ENCODE results near the gene ALDH5A1. TPM values are rescaled to one million over a fixed set of nuclear protein-coding genes. Genes with fewer than 3 reads are reported as not detected.

Gene ALDH5A1
- total and polyA plus RNA-seq, 2 of the 13 experiments (the other 11 are each of a cell fraction or from before 2014, with no cell fraction given) = 12.8 to 32.5 TPM

DNA sequence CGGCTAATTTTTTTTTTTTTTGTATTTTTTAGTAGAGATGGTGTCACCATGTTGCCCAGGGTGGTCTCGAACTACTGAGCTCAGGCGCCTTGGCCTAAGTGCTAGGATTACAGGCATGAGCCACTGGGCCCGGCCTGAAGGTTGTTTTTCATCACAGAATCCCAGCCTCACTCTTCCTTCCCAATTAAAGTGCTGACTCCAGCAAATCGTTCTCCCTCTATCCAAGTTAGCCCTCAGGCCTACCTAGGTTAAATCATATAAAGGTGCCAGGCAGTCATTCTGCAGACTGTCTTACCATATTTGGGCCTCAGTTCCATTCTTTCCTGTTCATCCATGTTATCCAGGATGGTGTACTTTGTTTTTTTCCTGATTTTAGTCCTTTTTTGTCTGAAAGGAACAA is 56.4 kb downstream of the ALDH5A1 start (continued):
- TF ChIP-seq, protein P1, sequence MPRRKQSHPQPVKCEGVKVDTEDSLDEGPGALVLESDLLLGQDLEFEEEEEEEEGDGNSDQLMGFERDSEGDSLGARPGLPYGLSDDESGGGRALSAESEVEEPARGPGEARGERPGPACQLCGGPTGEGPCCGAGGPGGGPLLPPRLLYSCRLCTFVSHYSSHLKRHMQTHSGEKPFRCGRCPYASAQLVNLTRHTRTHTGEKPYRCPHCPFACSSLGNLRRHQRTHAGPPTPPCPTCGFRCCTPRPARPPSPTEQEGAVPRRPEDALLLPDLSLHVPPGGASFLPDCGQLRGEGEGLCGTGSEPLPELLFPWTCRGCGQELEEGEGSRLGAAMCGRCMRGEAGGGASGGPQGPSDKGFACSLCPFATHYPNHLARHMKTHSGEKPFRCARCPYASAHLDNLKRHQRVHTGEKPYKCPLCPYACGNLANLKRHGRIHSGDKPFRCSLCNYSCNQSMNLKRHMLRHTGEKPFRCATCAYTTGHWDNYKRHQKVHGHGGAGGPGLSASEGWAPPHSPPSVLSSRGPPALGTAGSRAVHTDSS (CRISPR knock-in tag; conservative IDR thresholded peaks at IDR 0.05) = no peak
- no peak for TF ChIP-seq ATF5 (CRISPR knock-in tag; IDR thresholded peaks at IDR 0.05; ENCODE audit: low read depth)

- no peak overlapping the region for H3K27ac ChIP-seq (ENCODE audit: extremely low read length, insufficient read depth, low read length)
- BruUV-seq (replicated peaks) = no TSS peak
- FAIRE-seq (no peak), DNase-seq (ENCODE audit: low spot score) (no peak), ATAC-seq (no peak)
- WGBS (ENCODE audit: low lambda C conversion rate) = 81% methylated on average over 1 of the region's 1 CpG
- H2AFZ ChIP-seq (ENCODE audit: low read length) = no peak overlapping the region
- no peak overlapping the region for H3K4me3 ChIP-seq (replicated peaks in 1 of 3; ENCODE audit: insufficient read depth in 1 of 3, low read depth in 2 of 3, low read length in 3 of 3)
- no peaks in the 10 kb centered on the region for H4K20me1 ChIP-seq (ENCODE audit: insufficient read depth, low read length)
- intact Hi-C loops (cut with micrococcal nuclease; ENCODE audit: unreplicated experiment) (no loop called here), in situ Hi-C loops (cut with HindIII; ENCODE audit: extremely low pct_ligation_motif_present, low pct_unique_long_range_greater_than_20kb) (no loop called here)
- POLR2A ChIA-PET = no interaction called here
- no peaks in the 10 kb centered on the region for H3K36me3 ChIP-seq (replicated peaks in 1 of 2; ENCODE audit: control insufficient read depth in 1 of 2, insufficient read depth in 2 of 2, low read length in 2 of 2)
- no peak overlapping the region for H3K9ac ChIP-seq (ENCODE audit: insufficient read depth, low read depth, low read length)
- no peaks in the 10 kb centered on the region for H3K9me3 ChIP-seq (ENCODE audit: low read length)
- TF ChIP-seq THAP7 (CRISPR knock-in tag; IDR thresholded peaks at IDR 0.05) = no peak
- no peak for TF ChIP-seq PCBP1 (IDR thresholded peaks at IDR 0.05; ENCODE audit: borderline replicate concordance, low read depth, low read length)
- TF ChIP-seq DNMT3B (CRISPR knock-in tag; conservative IDR thresholded peaks at IDR 0.05) = no peak
- TF ChIP-seq, protein P2, sequence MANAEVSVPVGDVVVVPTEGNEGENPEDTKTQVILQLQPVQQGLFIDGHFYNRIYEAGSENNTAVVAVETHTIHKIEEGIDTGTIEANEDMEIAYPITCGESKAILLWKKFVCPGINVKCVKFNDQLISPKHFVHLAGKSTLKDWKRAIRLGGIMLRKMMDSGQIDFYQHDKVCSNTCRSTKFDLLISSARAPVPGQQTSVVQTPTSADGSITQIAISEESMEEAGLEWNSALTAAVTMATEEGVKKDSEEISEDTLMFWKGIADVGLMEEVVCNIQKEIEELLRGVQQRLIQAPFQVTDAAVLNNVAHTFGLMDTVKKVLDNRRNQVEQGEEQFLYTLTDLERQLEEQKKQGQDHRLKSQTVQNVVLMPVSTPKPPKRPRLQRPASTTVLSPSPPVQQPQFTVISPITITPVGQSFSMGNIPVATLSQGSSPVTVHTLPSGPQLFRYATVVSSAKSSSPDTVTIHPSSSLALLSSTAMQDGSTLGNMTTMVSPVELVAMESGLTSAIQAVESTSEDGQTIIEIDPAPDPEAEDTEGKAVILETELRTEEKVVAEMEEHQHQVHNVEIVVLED (CRISPR knock-in tag; IDR thresholded peaks at IDR 0.05; ENCODE audit: borderline replicate concordance) = no peak
- no peak for TF ChIP-seq ZNF317 (CRISPR knock-in tag; IDR thresholded peaks at IDR 0.05)
- TF ChIP-seq FOXK2 (IDR thresholded peaks at IDR 0.05) = no peak
- TF ChIP-seq CBX5 (CRISPR knock-in tag; IDR thresholded peaks at IDR 0.05; ENCODE audit: borderline replicate concordance) = no peak
- peaks cover 13% of the 10 kb centered on the region for H3K4me1 ChIP-seq (ENCODE audit: insufficient read depth, low read length)
- H3K79me2 ChIP-seq (ENCODE audit: insufficient read depth, low read length) = no peaks in the 10 kb centered on the region
- CTCF ChIA-PET (ENCODE audit: low intra/inter-chr PET ratio, low total read pairs) = no interaction called here
- H3K27me3 ChIP-seq (ENCODE audit: control insufficient read depth in 1 of 2, insufficient read depth in 2 of 2, low read length in 2 of 2) = peaks cover 1 to 4% of the 10 kb centered on the region in 2 experiments; a peak in 3 of 5 replicates
- no peak overlapping the region for H3K4me2 ChIP-seq (ENCODE audit: low read depth, low read length)
These were observed 59.7 kb downstream of the ALDH5A1 start for GRCh38 chr6:24554474-24554873.

Data from HepG2 (cell line).